CD4-positive, CD25-positive, alpha-beta regulatory T cell (primary cell): ENCODE measurements around the gene INTU. TPM values are rescaled to one million over a fixed set of nuclear protein-coding genes. Genes with fewer than 3 reads are reported as not detected.

Experiments used
- ATAC-seq, 2 donors: fragments of 150-1000 bp; cut with Tn5 transposase; one replicate each; pipeline ENCODE4 v1.10.0; 2021; ENCODE audit warnings: low read depth in 2 of 2, moderate number of reproducible peaks in 2 of 2, moderate library complexity in 1 of 2
- DNase-seq, 3 donors: peaks; one replicate each; pipeline versions ENCODE4 v3.0.0 to v3.0.0-alpha.2; 2012 to 2022; ENCODE audit warnings: mixed read lengths in 1 of 3
- H3K27ac ChIP-seq: one replicate; pipeline ENCODE4 v1.7.0; 2013; ENCODE audit warnings: mild to moderate bottlenecking, low read length; ENCODE audit not compliant: insufficient read depth, poor library complexity, severe bottlenecking
- H3K27me3 ChIP-seq: one replicate; pipeline ENCODE4 v1.7.0; 2013; ENCODE audit warnings: low read length; ENCODE audit not compliant: control insufficient read depth, insufficient read depth
- H3K36me3 ChIP-seq: one replicate; pipeline ENCODE4 v1.7.0; 2013; ENCODE audit warnings: mild to moderate bottlenecking, low read length, moderate library complexity; ENCODE audit not compliant: control insufficient read depth, insufficient read depth
- H3K4me1 ChIP-seq: 2 replicates; pipeline ENCODE4 v1.7.0; 2013; ENCODE audit warnings: mild to moderate bottlenecking, low read length; ENCODE audit not compliant: insufficient read depth, control insufficient read depth, poor library complexity, severe bottlenecking
- H3K4me3 ChIP-seq: one replicate; pipeline ENCODE4 v1.7.0; 2013; ENCODE audit warnings: low read depth, mild to moderate bottlenecking, low read length, moderate library complexity
- H3K9me3 ChIP-seq, 2 experiments: 1 replicate in 1 of 2; 2 replicates in 1 of 2; pipeline ENCODE4 v1.7.0; 2013; ENCODE audit warnings: low read length in 2 of 2, mild to moderate bottlenecking in 1 of 2, moderate library complexity in 1 of 2; ENCODE audit not compliant: control insufficient read depth in 2 of 2
- H3K27ac Mint-ChIP-seq, 3 donors: one replicate each; pipeline ENCODE4 v1.8.0; 2020 to 2022; ENCODE audit warnings: mild to moderate bottlenecking in 3 of 3, mixed read lengths in 3 of 3, moderate library complexity in 2 of 3
- H3K27me3 Mint-ChIP-seq: one replicate; pipeline ENCODE4 v1.8.0; 2022; ENCODE audit warnings: mild to moderate bottlenecking, mixed read lengths
- H3K36me3 Mint-ChIP-seq: one replicate; pipeline ENCODE4 v1.8.0; 2020; ENCODE audit warnings: mixed read lengths
- H3K4me1 Mint-ChIP-seq, 4 donors: one replicate each; pipeline ENCODE4 v1.8.0; 2020 to 2022; ENCODE audit warnings: mixed read lengths in 4 of 4, mild to moderate bottlenecking in 1 of 4
- H3K4me3 Mint-ChIP-seq, 4 donors: one replicate each; pipeline ENCODE4 v1.8.0; 2020 to 2022; ENCODE audit warnings: mild to moderate bottlenecking in 4 of 4, mixed read lengths in 4 of 4, moderate library complexity in 3 of 4
- H3K9me3 Mint-ChIP-seq, 7 donors: one replicate each; pipeline ENCODE4 v1.8.0; 2020 to 2022; ENCODE audit warnings: mixed read lengths in 7 of 7, mild to moderate bottlenecking in 3 of 7, moderate library complexity in 2 of 7
- polyA plus RNA-seq, 4 donors: library from polyadenylated mRNA; unstranded; fragments of 300-500 nt; fragmentation: Illumina TruSeq; gene quantifications; one replicate each; pipeline ENCODE4 v1.2.3, GENCODE V29; 2021
- total RNA-seq: library from RNA; stranded (reverse); gene quantifications from one replicate; pipeline ENCODE4 v1.2.3, GENCODE V29; 2022

The INTU gene
- total and polyA plus RNA-seq, 5 donors from 2014 or later: 0.67 TPM; not detected in 4

- ATAC-seq: no peak
- Histone ChIP-seq H3K9me3 (no peaks in the 10 kb centered on the region), H3K36me3 (no peaks in the 10 kb centered on the region), H3K4me3 (no peak overlapping the region), H3K4me1 (no peaks in the 10 kb centered on the region), H3K27me3 (peaks cover 27% of the 10 kb centered on the region), H3K27ac (no peak overlapping the region)
- no peak overlapping the region for H3K4me3 Mint-ChIP-seq
- H3K27me3 Mint-ChIP-seq: peaks cover 38% of the 10 kb centered on the region
- H3K9me3 Mint-ChIP-seq: peaks cover 0 to 7% (median 0%) of the 10 kb centered on the region in 7 donors
- H3K36me3 Mint-ChIP-seq: no peaks in the 10 kb centered on the region
- no peak overlapping the region for H3K27ac Mint-ChIP-seq
- no peak for DNase-seq
- peaks cover 0 to 6% (median 2%) of the 10 kb centered on the region in 4 donors for H3K4me1 Mint-ChIP-seq
These were observed 8.6 kb upstream of the INTU start for GRCh38 chr4:127624173-127624572.

DNA sequence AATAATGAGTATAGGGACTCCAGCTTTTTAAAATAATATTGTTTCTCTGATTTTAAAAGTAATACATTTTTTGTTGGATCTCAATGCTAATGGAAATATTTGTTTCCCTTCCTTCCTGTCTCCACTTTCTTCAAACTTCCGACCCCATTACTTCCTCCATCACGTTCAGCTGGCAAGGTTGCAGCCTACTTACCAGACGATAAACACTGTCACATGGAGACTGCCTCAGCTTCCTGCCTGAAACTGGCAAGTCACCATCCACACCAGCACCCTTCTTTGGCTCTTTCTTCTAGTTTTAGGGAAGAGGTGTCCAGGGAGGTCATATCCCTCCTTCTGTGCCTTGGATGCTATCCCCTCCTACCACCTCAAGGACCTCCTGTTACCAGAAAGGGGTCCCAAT, 3.4 kb upstream of the INTU start:
- H3K36me3 ChIP-seq: no peaks in the 10 kb centered on the region
- H3K27me3 ChIP-seq: peaks cover 25% of the 10 kb centered on the region
- no peak overlapping the region for H3K27ac Mint-ChIP-seq
- peaks cover 0 to 5% (median 0%) of the 10 kb centered on the region in 7 donors for H3K9me3 Mint-ChIP-seq
- H3K4me3 ChIP-seq: no peak overlapping the region
- peaks cover 47% of the 10 kb centered on the region for H3K27me3 Mint-ChIP-seq
- peaks cover 0 to 13% (median 8%) of the 10 kb centered on the region in 4 donors for H3K4me1 Mint-ChIP-seq
- H3K36me3 Mint-ChIP-seq: no peaks in the 10 kb centered on the region
- no peak overlapping the region for H3K27ac ChIP-seq
- ATAC-seq (no peak), DNase-seq (no peak)
- H3K4me1 ChIP-seq: no peaks in the 10 kb centered on the region
- no peak overlapping the region for H3K4me3 Mint-ChIP-seq
- no peaks in the 10 kb centered on the region for H3K9me3 ChIP-seq

DNA sequence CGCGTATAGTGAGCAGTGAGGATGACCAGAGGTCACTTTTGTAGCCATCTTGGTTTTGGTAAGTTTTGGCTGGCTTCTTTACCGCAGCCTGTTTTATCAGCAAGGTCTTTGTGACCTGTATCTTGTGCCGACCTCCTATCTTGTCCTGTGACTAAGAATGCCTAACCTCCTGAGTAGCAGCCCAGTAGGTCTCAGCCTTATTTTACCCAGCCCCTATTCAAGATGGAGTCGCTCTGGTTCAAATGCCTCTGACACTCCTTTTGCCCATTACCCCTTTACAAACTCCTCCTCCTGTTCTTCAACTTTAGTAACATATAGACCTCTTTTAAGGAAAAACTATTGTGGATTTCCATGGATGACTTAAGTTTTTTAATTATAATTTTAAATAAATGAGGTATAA, 2.6 kb upstream of the INTU start:
- no peaks in the 10 kb centered on the region for H3K4me1 ChIP-seq
- no peak overlapping the region for H3K27ac Mint-ChIP-seq
- DNase-seq (no peak), ATAC-seq (no peak)
- H3K4me1 Mint-ChIP-seq: peaks cover 0 to 13% (median 8%) of the 10 kb centered on the region in 4 donors
- no peaks in the 10 kb centered on the region for H3K36me3 ChIP-seq
- no peaks in the 10 kb centered on the region for H3K36me3 Mint-ChIP-seq
- peaks cover 19% of the 10 kb centered on the region for H3K27me3 ChIP-seq
- H3K4me3 Mint-ChIP-seq: no peak overlapping the region
- H3K27me3 Mint-ChIP-seq: peaks cover 41% of the 10 kb centered on the region
- H3K27ac ChIP-seq: no peak overlapping the region
- no peak overlapping the region for H3K4me3 ChIP-seq
- no peaks in the 10 kb centered on the region for H3K9me3 ChIP-seq
- H3K9me3 Mint-ChIP-seq: peaks cover 0 to 5% (median 0%) of the 10 kb centered on the region in 7 donors

DNA sequence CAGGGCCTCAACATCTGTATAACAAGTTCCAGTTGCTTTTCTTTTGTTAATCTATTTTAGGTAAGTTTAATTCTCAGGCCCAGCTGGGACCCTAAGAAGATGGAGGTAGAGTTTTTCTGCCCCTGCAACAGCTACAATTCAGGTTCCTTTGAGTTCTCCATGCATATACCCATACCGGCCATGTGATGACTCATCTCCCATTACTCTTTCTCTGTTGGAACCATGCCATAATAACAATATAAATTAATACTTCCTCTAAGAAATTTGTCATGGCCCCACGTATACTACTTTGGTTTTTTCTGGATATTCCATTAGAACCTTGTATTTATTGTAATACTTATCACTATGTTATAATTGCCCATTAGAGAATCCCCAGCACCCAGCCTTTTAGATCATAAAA, 1.3 kb upstream of the INTU start:
- Mint-ChIP-seq H3K36me3 (no peaks in the 10 kb centered on the region), H3K4me3 (no peak overlapping the region), H3K27me3 (peaks cover 47% of the 10 kb centered on the region), H3K4me1 (peaks cover 0 to 13% (median 8%) of the 10 kb centered on the region in 4 donors), H3K9me3 (peaks cover 0 to 5% (median 0%) of the 10 kb centered on the region in 7 donors), H3K27ac (no peak overlapping the region)
- H3K4me1 ChIP-seq: no peaks in the 10 kb centered on the region
- ATAC-seq (no peak), DNase-seq (no peak)
- H3K36me3 ChIP-seq: no peaks in the 10 kb centered on the region
- peaks cover 18% of the 10 kb centered on the region for H3K27me3 ChIP-seq
- H3K4me3 ChIP-seq: no peak overlapping the region
- H3K27ac ChIP-seq: no peak overlapping the region
- no peaks in the 10 kb centered on the region for H3K9me3 ChIP-seq

GRCh38 chr4:127634181-127634580, 1.4 kb downstream of the INTU start:
- Mint-ChIP-seq H3K27ac (no peak overlapping the region), H3K4me1 (peaks cover 0 to 13% (median 8%) of the 10 kb centered on the region in 4 donors), H3K4me3 (no peak overlapping the region), H3K9me3 (peaks cover 0 to 7% (median 0%) of the 10 kb centered on the region in 7 donors), H3K27me3 (peaks cover 53% of the 10 kb centered on the region), H3K36me3 (no peaks in the 10 kb centered on the region)
- Histone ChIP-seq H3K27me3 (peaks cover 17% of the 10 kb centered on the region), H3K4me3 (no peak overlapping the region), H3K36me3 (no peaks in the 10 kb centered on the region), H3K9me3 (no peaks in the 10 kb centered on the region), H3K27ac (no peak overlapping the region), H3K4me1 (no peaks in the 10 kb centered on the region)
- ATAC-seq (no peak), DNase-seq (no peak)

DNA sequence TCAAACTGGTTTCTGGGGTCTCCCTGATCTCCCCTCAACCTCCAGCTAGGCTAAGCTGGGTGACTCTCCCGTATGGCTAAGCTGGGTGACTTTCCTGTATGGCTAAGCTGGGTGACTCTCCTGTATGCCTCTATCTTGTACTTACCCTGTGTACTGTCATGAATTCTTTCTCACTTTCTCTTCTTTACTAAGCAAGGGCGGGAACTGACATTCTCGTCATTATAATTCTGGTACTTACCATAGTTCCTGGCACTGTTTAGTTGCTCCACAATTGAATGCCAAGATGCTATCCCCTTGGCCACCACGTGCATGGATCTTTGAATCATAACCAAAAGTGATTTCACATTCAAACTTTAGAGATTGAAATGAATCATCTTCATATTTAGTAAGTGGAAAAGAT, 8.8 kb downstream of the INTU start:
- ATAC-seq (no peak), DNase-seq (no peak)
- no peaks in the 10 kb centered on the region for H3K4me1 Mint-ChIP-seq
- no peak overlapping the region for H3K27ac Mint-ChIP-seq
- Histone ChIP-seq H3K9me3 (no peaks in the 10 kb centered on the region), H3K27me3 (no peaks in the 10 kb centered on the region), H3K27ac (no peak overlapping the region), H3K4me1 (no peaks in the 10 kb centered on the region), H3K36me3 (no peaks in the 10 kb centered on the region), H3K4me3 (no peak overlapping the region)
- peaks cover 0 to 6% (median 0%) of the 10 kb centered on the region in 7 donors for H3K9me3 Mint-ChIP-seq
- H3K4me3 Mint-ChIP-seq: no peak overlapping the region
- H3K27me3 Mint-ChIP-seq: peaks cover 10% of the 10 kb centered on the region
- H3K36me3 Mint-ChIP-seq: no peaks in the 10 kb centered on the region

- H3K36me3 Mint-ChIP-seq: no peaks in the 10 kb centered on the region
- ATAC-seq: no peak
- Histone ChIP-seq H3K4me3 (no peak overlapping the region), H3K4me1 (no peaks in the 10 kb centered on the region), H3K9me3 (no peaks in the 10 kb centered on the region), H3K27me3 (no peaks in the 10 kb centered on the region), H3K27ac (no peak overlapping the region), H3K36me3 (no peaks in the 10 kb centered on the region)
- peaks cover 0 to 3% (median 0%) of the 10 kb centered on the region in 7 donors for H3K9me3 Mint-ChIP-seq
- no peak for DNase-seq
- no peaks in the 10 kb centered on the region for H3K4me1 Mint-ChIP-seq
- no peak overlapping the region for H3K27ac Mint-ChIP-seq
- peaks cover 10% of the 10 kb centered on the region for H3K27me3 Mint-ChIP-seq
- H3K4me3 Mint-ChIP-seq: no peak overlapping the region
These were observed 9.4 kb downstream of the INTU start for GRCh38 chr4:127642169-127642568.

GRCh38 chr4:127643791-127644190, 11.0 kb downstream of the INTU start:
- DNase-seq (no peak), ATAC-seq (no peak)
- no peak overlapping the region for H3K27ac Mint-ChIP-seq
- no peak overlapping the region for H3K27ac ChIP-seq
- H3K4me1 Mint-ChIP-seq: no peaks in the 10 kb centered on the region
- H3K27me3 Mint-ChIP-seq: peaks cover 4% of the 10 kb centered on the region
- H3K36me3 Mint-ChIP-seq: no peaks in the 10 kb centered on the region
- no peaks in the 10 kb centered on the region for H3K9me3 ChIP-seq
- no peaks in the 10 kb centered on the region for H3K36me3 ChIP-seq
- no peaks in the 10 kb centered on the region for H3K4me1 ChIP-seq
- H3K4me3 ChIP-seq: no peak overlapping the region
- H3K9me3 Mint-ChIP-seq: peaks cover 0 to 4% (median 0%) of the 10 kb centered on the region in 7 donors
- no peaks in the 10 kb centered on the region for H3K27me3 ChIP-seq
- H3K4me3 Mint-ChIP-seq: no peak overlapping the region
